Stimulated activated CD4-positive, alpha-beta T cell treated with anti-CD3 and anti-CD28 coated beads, Interleukin-12 subunit alpha, Interleukin-12 subunit beta, amount 100 ng/mL, for 24 hours (primary cell): ENCODE data around the gene ROBO1.

Experiments
- DNase-seq, 2 experiments: peaks; one replicate each; pipeline ENCODE4 v3.0.0-alpha.2; 2020; ENCODE audit warnings: low read depth in 2 of 2

ROBO1 gene

DNA sequence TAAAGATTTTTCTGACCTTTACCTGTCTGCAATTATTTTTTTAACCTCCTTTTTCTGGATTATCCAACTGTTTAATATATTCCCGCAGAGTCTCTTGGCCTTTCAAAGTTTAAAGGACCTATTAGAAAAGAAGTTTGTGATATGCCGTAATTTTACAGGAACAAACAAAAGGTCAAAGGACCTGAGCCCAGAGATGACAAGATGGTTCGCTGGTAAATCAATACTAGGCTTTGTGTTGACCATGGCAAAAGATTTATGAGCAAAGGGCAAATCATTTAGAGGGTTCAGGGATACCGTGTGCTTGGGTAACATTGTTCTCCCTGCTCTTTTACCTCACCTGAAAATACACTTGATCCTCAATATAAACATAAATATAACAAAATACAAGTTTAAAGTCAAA lies 923.5 kb downstream of the ROBO1 start:
- no peak for DNase-seq

DNA sequence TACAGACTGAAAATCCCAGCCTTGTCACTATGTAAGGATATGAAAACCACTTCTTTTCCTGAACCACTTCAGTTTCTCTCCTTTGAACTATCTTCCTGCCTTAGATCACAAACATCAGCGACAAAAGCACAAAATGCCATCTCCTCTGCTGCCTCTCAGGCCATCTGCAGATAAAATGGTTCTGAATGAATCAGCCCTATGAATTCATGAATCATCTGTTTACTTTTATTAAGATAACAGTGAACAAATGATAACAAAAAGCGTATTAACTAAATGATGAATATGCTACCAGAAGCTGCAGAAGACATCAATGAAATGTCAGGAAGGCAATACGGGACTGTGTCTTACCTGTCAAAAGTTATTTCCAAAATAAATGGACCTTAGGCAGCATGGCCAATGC lies 928.1 kb downstream of the ROBO1 start:
- no peak for DNase-seq

- DNase-seq, result no peak
These were observed 929.4 kb downstream of the ROBO1 start for GRCh38 chr3:78838362-78838761.

DNA sequence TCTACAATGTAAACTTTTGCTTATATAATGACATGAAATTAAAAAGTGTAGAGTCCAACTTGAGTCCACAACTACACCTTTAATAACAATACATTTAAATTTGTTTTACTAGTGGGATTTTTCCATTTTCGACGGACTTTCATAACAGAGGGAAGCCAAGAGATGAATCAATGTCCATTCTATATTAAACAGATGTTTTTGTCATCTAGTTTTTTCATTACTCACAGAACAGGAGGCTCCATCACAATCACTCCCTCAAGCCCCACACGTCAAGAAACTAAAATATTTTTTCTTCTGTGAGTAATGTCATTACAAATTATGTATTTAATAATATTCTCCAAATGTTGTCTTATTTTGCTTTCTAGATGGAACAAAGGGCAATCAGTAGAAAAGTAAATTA lies 932.9 kb downstream of the ROBO1 start:
- DNase-seq, result no peak

GRCh38 chr3:78832785-78833204 lies 935.0 kb downstream of the ROBO1 start:
- DNase-seq, result no peak

GRCh38 chr3:78831446-78831972 lies 936.3 kb downstream of the ROBO1 start:
- DNase-seq, result no peak

DNA sequence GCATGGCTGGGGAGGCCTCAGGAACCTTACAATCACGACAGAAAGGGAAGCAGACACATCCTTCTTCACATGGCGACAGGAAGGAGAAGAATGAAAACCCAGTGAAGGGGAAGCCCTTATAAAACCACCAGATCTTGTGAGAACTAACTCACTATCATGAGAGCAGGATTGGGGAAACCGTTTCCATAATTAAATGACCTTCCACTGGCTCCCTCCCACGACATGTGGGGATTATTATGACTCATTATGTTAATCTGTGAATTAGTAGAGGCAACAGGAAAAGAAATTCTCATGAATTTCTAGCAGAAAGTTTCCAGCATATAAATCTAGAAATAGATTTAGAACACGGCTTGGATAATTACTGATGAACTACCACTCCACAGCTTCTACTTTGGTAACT lies 937.3 kb downstream of the ROBO1 start:
- DNase-seq, result no peak

DNA sequence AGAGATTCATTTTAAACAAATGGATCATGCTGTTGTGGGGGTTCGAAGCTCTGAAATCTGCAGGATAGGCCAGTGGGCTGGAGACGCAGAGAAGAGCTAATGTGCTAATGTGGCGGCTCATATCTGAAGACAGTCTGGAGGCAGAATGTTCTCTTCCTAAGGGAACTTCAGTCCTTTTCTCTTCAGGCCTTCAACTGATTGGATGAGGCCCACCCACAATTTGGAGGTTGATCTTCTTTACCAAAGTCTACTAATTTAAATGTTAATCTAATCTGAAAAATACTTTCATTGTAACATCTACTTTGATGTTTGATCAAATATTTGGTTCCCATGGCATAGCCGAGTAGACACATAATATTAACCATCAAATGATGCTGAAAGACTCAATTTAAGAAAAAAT lies 940.2 kb downstream of the ROBO1 start:
- no peak for DNase-seq

DNA sequence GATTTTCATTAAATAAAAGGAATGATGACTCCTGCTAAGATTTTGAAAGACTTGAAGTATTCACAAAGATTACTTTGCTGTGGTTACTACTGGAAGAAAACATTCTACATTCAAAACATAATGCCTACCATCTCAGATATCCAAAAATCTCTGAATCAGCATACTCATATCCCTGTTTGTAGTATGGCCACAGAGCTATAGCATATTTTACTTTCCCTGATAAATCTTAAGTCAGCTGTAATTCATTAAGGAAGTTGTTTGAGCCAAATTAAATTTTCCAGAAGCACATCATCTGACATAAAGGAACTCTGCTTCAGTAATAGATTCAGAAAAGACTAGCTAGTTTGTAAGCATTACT lies 942.0 kb downstream of the ROBO1 start:
- DNase-seq, result no peak

DNA sequence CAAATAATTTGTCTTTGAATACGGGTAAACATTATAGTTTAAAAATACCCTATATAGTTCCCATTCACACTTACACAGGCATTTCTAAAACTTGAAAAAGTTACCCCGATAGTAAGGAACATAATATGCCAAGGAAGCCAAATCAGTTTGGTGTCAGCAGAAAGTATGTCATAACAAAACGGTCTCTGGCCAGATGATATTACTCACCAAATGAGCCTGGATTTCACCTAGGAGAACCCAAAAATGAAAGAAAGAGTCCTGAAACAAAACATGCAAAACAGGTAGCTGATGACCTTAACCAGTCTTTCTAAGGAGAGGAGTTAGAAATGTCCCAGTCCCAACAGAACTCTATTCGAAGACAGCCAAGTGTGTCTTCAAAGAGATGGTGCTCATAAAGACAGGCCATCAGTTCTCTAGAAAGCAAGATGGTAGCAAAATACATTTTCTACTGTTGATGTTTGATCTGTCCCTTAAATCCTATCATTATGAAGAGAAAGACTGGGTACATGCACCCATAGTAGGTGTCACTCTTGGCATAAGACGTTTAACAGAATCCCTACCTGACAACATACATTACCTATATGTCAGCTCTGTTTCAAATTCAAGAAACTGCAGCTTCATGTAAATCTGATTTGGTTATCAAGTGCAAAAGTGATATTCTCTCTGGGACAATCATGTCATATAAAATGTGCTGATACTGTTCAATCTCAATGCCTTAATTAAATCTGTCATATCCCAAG lies 942.5 kb downstream of the ROBO1 start:
- DNase-seq, result no peak

- DNase-seq, result no peak
These were observed 943.9 kb downstream of the ROBO1 start for GRCh38 chr3:78823859-78824258.

GRCh38 chr3:78823434-78823833 lies 944.4 kb downstream of the ROBO1 start:
- DNase-seq, result no peak

GRCh38 chr3:78822726-78823125 lies 945.1 kb downstream of the ROBO1 start:
- DNase-seq, result no peak

- DNase-seq, result no peak
These were observed 947.3 kb downstream of the ROBO1 start for GRCh38 chr3:78820542-78820941.

GRCh38 chr3:78818161-78818985 lies 949.4 kb downstream of the ROBO1 start:
- no peak for DNase-seq

DNA sequence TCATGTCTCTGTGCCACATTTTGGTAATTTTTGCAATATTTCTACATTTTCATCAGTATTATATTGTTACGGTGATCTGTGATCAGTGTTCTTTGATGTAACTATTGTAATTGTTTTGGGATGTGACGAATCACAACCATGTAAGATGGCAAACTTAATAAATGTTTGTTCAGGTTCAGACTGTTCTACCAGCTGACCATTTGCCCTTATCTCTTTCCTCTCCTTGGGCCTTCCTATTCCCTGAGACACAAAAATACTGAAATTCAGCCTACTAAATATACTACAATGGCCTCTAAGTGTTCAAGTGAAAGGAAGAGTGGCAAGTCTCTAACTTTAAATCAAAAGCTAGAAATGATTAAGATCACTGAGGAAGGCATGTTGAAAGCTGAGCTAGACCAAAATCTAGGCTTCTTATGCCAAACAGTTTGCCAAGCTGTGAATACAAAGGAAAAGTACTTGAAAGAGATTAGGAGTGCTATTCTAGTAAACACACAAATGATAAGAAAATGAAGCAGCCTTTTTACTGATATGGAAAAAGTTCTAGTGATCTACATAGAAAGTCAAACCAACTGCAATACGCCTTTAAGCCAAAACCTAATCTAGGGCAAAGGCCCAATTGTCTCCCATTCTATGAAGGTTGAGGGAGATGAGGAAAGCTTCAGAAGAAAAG lies 952.8 kb downstream of the ROBO1 start:
- DNase-seq, result no peak

- no peak for DNase-seq
These were observed 955.6 kb downstream of the ROBO1 start for GRCh38 chr3:78812166-78812565.

DNA sequence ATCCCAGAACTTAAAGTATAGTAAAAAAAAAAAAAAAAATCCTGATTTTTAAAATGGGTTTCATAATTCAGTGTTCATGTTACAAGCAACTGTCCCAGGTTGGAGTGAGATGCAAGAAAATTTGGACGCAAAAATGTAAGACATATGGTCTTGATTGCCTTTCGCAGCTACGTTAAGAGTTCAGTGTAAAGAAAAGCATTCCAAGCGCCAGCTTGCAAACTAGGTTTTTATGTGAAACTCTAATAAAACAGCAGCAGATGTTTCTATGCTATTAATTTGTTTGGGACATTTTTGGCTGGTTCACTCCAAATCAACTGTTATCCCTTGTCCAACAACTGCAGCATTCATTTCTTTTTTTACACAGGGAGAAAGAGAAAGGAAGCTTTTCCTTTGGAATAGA lies 957.8 kb downstream of the ROBO1 start:
- no peak for DNase-seq

GRCh38 chr3:78804251-78805037 lies 963.4 kb downstream of the ROBO1 start:
- DNase-seq, result no peak

GRCh38 chr3:78802562-78802930 lies 965.3 kb downstream of the ROBO1 start:
- DNase-seq, result no peak

GRCh38 chr3:78801926-78802561 lies 965.8 kb downstream of the ROBO1 start:
- DNase-seq, result no peak
